ENCODE measurements around the gene IL6R. TPM values are rescaled to one million over a fixed set of nuclear protein-coding genes. Genes with fewer than 3 reads are reported as not detected.

Gene IL6R
- total RNA-seq, 1 donor from 2014 or later, result 0.09 TPM

DNA sequence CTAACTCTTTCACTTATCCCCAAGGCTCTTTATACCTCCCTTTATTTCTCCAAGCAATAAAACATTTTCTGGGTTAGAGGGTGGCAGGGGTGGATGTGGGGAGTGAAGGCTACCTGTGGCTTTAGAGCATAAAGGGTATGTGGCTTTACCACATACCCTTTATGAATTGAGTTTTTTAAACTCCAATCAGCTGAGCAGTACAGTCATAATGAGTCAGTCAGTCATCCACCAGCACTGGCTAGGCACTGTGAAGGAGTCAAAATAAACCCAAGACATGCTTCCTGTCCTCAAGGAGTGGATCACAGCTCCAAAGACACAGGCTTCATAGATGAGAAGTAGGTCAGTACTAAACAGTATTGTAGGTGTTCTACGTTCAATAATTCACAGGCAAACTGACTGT, 94.3 kb downstream of the IL6R start:
- Mint-ChIP-seq H3K36me3 (ENCODE audit: low read depth) (peaks cover 4% of the 10 kb centered on the region), H3K4me1 (peaks cover 26% of the 10 kb centered on the region), H3K27me3 (ENCODE audit: low read depth) (peaks cover 53% of the 10 kb centered on the region), H3K27ac (ENCODE audit: unreplicated experiment) (no peak overlapping the region), H3K9me3 (no peaks in the 10 kb centered on the region), H3K4me3 (no peak overlapping the region)
- no peak for DNase-seq (ENCODE audit: low read depth, low spot score)
- TF ChIP-seq, protein P1, sequence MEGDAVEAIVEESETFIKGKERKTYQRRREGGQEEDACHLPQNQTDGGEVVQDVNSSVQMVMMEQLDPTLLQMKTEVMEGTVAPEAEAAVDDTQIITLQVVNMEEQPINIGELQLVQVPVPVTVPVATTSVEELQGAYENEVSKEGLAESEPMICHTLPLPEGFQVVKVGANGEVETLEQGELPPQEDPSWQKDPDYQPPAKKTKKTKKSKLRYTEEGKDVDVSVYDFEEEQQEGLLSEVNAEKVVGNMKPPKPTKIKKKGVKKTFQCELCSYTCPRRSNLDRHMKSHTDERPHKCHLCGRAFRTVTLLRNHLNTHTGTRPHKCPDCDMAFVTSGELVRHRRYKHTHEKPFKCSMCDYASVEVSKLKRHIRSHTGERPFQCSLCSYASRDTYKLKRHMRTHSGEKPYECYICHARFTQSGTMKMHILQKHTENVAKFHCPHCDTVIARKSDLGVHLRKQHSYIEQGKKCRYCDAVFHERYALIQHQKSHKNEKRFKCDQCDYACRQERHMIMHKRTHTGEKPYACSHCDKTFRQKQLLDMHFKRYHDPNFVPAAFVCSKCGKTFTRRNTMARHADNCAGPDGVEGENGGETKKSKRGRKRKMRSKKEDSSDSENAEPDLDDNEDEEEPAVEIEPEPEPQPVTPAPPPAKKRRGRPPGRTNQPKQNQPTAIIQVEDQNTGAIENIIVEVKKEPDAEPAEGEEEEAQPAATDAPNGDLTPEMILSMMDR (conservative IDR thresholded peaks at IDR 0.05), result no peak

DNA sequence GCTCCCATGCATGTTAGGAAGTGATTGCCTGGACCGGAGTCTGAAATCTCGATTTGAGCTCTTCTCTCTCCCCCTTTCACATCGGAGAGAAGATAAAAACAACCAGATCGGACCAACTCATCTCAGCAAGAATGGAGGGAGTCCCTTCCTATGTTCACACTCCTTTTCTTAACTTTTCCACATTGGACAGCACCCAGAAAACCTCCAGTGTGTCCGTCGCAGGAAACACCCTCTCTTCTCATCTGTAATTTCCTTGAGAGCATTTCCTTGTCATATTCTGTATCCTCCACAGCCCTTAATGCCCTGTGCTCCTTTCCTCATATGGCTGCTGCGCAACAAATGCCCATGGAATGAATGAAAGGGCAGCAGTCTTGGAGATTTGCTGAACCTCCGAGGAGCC, 95.4 kb downstream of the IL6R start:
- Mint-ChIP-seq H3K36me3 (ENCODE audit: low read depth) (peaks cover 4% of the 10 kb centered on the region), H3K4me3 (no peak overlapping the region), H3K4me1 (peaks cover 20% of the 10 kb centered on the region), H3K27me3 (ENCODE audit: low read depth) (peaks cover 62% of the 10 kb centered on the region), H3K27ac (ENCODE audit: unreplicated experiment) (no peak overlapping the region), H3K9me3 (no peaks in the 10 kb centered on the region)
- TF ChIP-seq, protein P1 (conservative IDR thresholded peaks at IDR 0.05), result no peak
- DNase-seq (ENCODE audit: low read depth, low spot score), result no peak

DNA sequence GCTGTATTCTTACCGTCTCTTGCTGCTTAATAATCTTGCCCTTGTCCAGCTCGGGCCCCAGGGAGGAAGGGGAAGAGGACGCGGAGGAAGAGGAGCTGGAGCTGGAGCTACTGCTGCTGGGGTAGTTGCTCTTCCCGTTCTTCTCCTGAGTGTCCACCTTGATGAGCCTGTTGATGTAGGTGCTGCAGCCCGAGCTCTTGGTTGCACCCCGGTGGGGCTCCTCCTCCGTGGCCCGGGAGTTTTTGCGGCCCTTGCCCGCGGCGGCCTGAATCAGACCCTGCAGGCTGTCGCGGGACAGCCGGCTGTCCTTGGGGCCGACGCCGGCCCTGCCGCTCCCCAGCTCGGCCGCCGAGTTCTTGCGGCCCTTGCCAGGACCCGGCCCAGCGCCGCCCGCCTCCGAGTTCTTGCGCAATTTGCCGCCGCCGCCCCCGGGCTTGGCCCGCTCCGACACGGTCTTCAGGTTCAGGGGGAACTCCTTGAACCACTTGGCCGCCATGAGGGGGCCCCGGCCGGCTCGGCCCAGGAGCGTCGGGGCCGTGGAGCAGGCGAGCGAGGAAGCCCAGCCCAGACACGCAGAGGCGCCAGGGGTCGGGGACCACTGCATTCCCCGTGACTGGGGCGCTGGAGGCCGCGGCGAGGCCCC, 96.4 kb downstream of the IL6R start:
- TF ChIP-seq, protein P1 (conservative IDR thresholded peaks at IDR 0.05), result no peak
- Mint-ChIP-seq H3K4me3 (peak overlapping the region; percentile 54), H3K36me3 (ENCODE audit: low read depth) (peaks cover 4% of the 10 kb centered on the region), H3K4me1 (peaks cover 12% of the 10 kb centered on the region), H3K27ac (ENCODE audit: unreplicated experiment) (no peak overlapping the region), H3K9me3 (no peaks in the 10 kb centered on the region), H3K27me3 (ENCODE audit: low read depth) (peaks cover 72% of the 10 kb centered on the region)
- DNase-seq (ENCODE audit: low read depth, low spot score), result no peak

DNA sequence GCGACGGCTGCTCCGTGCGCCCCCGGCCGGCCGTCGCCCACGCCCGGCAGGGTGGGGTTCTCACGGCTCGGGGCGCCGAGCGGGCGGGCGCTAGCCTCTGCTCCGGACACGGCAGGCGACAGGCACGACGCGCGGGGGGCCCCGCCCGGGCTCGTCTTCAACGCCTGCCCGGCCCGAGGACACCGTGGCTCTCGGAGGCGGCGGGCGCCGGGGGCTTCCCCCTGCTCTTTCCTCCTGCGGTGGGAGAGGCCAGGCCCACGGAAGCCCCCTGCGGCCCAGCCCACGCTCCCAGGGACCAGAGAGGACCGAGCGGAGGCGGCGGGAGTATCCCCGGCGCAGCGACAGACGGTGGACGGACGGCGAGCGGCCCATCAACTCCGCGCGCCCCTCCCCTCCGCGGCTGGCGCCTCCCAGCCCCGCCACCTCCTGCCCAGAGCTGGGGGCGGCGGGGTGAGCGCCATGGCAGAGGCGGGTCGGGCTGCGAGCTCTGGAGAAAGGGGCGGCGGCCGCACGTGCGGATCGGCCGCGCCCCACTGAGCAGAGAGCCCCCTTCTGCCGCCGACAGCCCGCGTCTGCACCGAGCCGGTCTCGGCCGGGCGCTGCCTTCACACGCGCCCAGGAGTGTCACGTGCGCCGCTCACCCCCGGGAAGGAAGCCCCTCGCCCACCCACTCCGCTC, 97.1 kb downstream of the IL6R start, which contains the start of the genes SHE and TDRD10:
Gene SHE (minus strand): TSS at position 347 of the 678 bp plus-strand sequence. CDS start 386 bp downstream, outside the sequence.
Gene TDRD10 (plus strand): TSS at position 154 of the 678 bp plus-strand sequence. CDS start 4,685 bp downstream, outside the sequence.
- H3K4me3 Mint-ChIP-seq, result peak within 1 kb of the TSS; percentile 54
- H3K4me1 Mint-ChIP-seq, result peaks cover 6% of the 10 kb centered on the region
- no peaks in the 10 kb centered on the region for H3K9me3 Mint-ChIP-seq
- no peak within 1 kb of the TSS for H3K27ac Mint-ChIP-seq (ENCODE audit: unreplicated experiment)
- TF ChIP-seq, protein P1 (conservative IDR thresholded peaks at IDR 0.05), result no peak
- peaks cover 4% of the 10 kb centered on the region for H3K36me3 Mint-ChIP-seq (ENCODE audit: low read depth)
- DNase-seq (ENCODE audit: low read depth, low spot score), result no peak
- H3K27me3 Mint-ChIP-seq (ENCODE audit: low read depth), result peaks cover 78% of the 10 kb centered on the region

DNA sequence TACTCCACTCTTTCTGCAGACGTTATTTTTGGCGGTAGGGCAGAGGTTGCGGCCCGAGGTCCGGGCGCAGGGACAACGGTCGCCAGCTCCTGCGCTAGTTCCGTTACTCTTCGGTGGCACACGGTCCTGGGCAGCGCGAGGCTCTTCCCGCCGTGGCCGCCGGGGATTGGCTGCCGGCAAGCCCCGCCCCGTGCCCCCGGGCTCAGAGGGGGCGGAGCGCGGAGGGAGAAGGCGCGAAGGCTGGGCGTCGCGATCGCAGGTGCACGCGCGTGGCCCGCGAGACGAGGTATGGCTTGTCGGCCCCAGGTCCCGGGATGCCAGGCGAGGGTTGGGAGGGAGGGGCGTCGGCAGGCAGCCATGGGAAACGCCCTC, 97.6 kb downstream of the IL6R start:
- peaks cover 84% of the 10 kb centered on the region for H3K27me3 Mint-ChIP-seq (ENCODE audit: low read depth)

More for the DNA sequence above, 97.6 kb downstream of the IL6R start:
- no peak overlapping the region for H3K27ac Mint-ChIP-seq (ENCODE audit: unreplicated experiment)
- H3K4me3 Mint-ChIP-seq, result no peak overlapping the region
- H3K36me3 Mint-ChIP-seq (ENCODE audit: low read depth), result peaks cover 4% of the 10 kb centered on the region
- TF ChIP-seq, protein P1 (conservative IDR thresholded peaks at IDR 0.05), result no peak
- no peak for DNase-seq (ENCODE audit: low read depth, low spot score)
- no peaks in the 10 kb centered on the region for H3K9me3 Mint-ChIP-seq
- H3K4me1 Mint-ChIP-seq, result peaks cover 4% of the 10 kb centered on the region
